ENCODE results near the gene CLIC4.

- no peak for TF ChIP-seq SPI1 (IDR thresholded peaks at IDR 0.05; ENCODE audit: low read depth, low read length)
- TF ChIP-seq POLR2AphosphoS5 (IDR thresholded peaks at IDR 0.05; ENCODE audit: low read depth, low read length), result no peak
- no peak for TF ChIP-seq POLR2A (IDR thresholded peaks at IDR 0.05; ENCODE audit: low read depth, low read length)
- TF ChIP-seq TAF1 (IDR thresholded peaks at IDR 0.05; ENCODE audit: low read depth, low read length), result no peak
- no peak for TF ChIP-seq PAX5 (IDR thresholded peaks at IDR 0.05; ENCODE audit: insufficient read depth, low read length, severe bottlenecking)
- TF ChIP-seq POU2F2 (IDR thresholded peaks at IDR 0.05; ENCODE audit: low read depth, low read length), result no peak
Observed at GRCh38 chr1:24878775-24879742, 133.8 kb downstream of the CLIC4 start.
